Thymus (tissue), 11 donors: ENCODE data around the gene NUDT19. TPM values are rescaled to one million over a fixed set of nuclear protein-coding genes. Genes with fewer than 3 reads are reported as not detected.

Experiments used
- DNase-seq, 9 donors: peaks; one replicate each; pipeline ENCODE4 v3.0.0-alpha.2; 2013; ENCODE audit warnings: low spot score in 9 of 9, low read depth in 6 of 9, missing footprints in 1 of 9
- H3K27ac ChIP-seq, 2 donors: one replicate each; pipeline ENCODE4 v1.5.1; 2013; ENCODE audit warnings: control low read depth in 1 of 2, low read depth in 1 of 2, low read length in 1 of 2, mild to moderate bottlenecking in 1 of 2, moderate library complexity in 1 of 2
- H3K27me3 ChIP-seq, 2 donors: one replicate each; pipeline ENCODE4 v1.5.1; 2013; ENCODE audit warnings: low read length in 1 of 2; ENCODE audit not compliant: control insufficient read depth in 2 of 2, insufficient read depth in 1 of 2
- H3K36me3 ChIP-seq, 2 donors: one replicate each; pipeline ENCODE4 v1.5.1; 2013; ENCODE audit warnings: low read length in 1 of 2, mild to moderate bottlenecking in 1 of 2, moderate library complexity in 1 of 2; ENCODE audit not compliant: control insufficient read depth in 2 of 2, insufficient read depth in 2 of 2
- H3K4me1 ChIP-seq, 2 donors: one replicate each; pipeline ENCODE4 v1.5.1; 2013; ENCODE audit warnings: low read length in 2 of 2; ENCODE audit not compliant: control insufficient read depth in 2 of 2, insufficient read depth in 2 of 2
- H3K4me3 ChIP-seq, 2 donors: one replicate each; pipeline ENCODE4 v1.5.1; 2013; ENCODE audit warnings: low read length in 2 of 2, control low read depth in 1 of 2, mild to moderate bottlenecking in 1 of 2
- H3K9me3 ChIP-seq, 2 donors: one replicate each; pipeline ENCODE4 v1.5.1; 2013; ENCODE audit warnings: low read length in 1 of 2, mild to moderate bottlenecking in 1 of 2; ENCODE audit not compliant: control insufficient read depth in 2 of 2, insufficient read depth in 1 of 2
- WGBS: extraction: QIAGEN DNeasy Blood & Tissue Kit; methylation state at CpG from one replicate; pipeline ENCODE4 v1.1.7; 2013; 5-methylcytosine and 5-hydroxymethylcytosine counted together
- polyA plus RNA-seq: library from polyadenylated mRNA; stranded (reverse); fragments of 200-250 nt; gene quantifications from one replicate; pipeline ENCODE4 v1.2.3, GENCODE V29; 2013
- total RNA-seq: library from RNA; stranded (reverse); fragments of 120-200 nt; gene quantifications from one replicate; pipeline ENCODE4 v1.2.4, GENCODE V29; 2013
- donor health status: healthy.

The NUDT19 gene
- total and polyA plus RNA-seq, 2 donors = 3.7 to 11.1 TPM

- Histone ChIP-seq H3K27me3 (peaks cover 41 to 51% of the 10 kb centered on the region in 2 donors), H3K4me3 (no peak overlapping the region), H3K36me3 (no peaks in the 10 kb centered on the region), H3K4me1 (peaks cover 19 to 30% of the 10 kb centered on the region in 2 donors), H3K27ac (no peak overlapping the region), H3K9me3 (no peaks in the 10 kb centered on the region)
- WGBS = 36% methylated on average over 9 of the region's 9 CpGs
- peak in 2 of 9 donors; percentile 40 to 63 for DNase-seq
Observed at GRCh38 chr19:32677657-32678056, 14.0 kb upstream of the NUDT19 start.

- peaks cover 5 to 6% of the 10 kb centered on the region in 2 donors for H3K4me1 ChIP-seq
- no peaks in the 10 kb centered on the region for H3K36me3 ChIP-seq
- H3K4me3 ChIP-seq = no peak overlapping the region
- WGBS = 96% methylated on average over 2 of the region's 2 CpGs
- no peak overlapping the region for H3K27ac ChIP-seq
- H3K9me3 ChIP-seq = no peaks in the 10 kb centered on the region
- no peak for DNase-seq
- H3K27me3 ChIP-seq = peaks cover 35 to 43% of the 10 kb centered on the region in 2 donors
Observed at GRCh38 chr19:32680986-32681385, 10.6 kb upstream of the NUDT19 start.

- Histone ChIP-seq H3K4me3 (no peak overlapping the region), H3K9me3 (no peaks in the 10 kb centered on the region), H3K4me1 (peaks cover 0 to 2% of the 10 kb centered on the region in 2 donors), H3K36me3 (no peaks in the 10 kb centered on the region), H3K27me3 (peaks cover 22 to 30% of the 10 kb centered on the region in 2 donors), H3K27ac (no peak overlapping the region)
- 96% methylated on average over 4 of the region's 4 CpGs for WGBS
- no peak for DNase-seq
Observed at GRCh38 chr19:32682317-32682716, 9.3 kb upstream of the NUDT19 start.

- peaks cover 0 to 4% of the 10 kb centered on the region in 2 donors for H3K4me1 ChIP-seq
- no peak overlapping the region for H3K27ac ChIP-seq
- WGBS = 96% methylated on average over 6 of the region's 6 CpGs
- H3K9me3 ChIP-seq = no peaks in the 10 kb centered on the region
- no peak overlapping the region for H3K4me3 ChIP-seq
- DNase-seq = no peak
- H3K27me3 ChIP-seq = peaks cover 0 to 2% of the 10 kb centered on the region in 2 donors
- H3K36me3 ChIP-seq = no peaks in the 10 kb centered on the region
Observed at GRCh38 chr19:32686847-32687475, 4.7 kb upstream of the NUDT19 start.

- no peak for DNase-seq
- no peak overlapping the region for H3K27ac ChIP-seq
- no peaks in the 10 kb centered on the region for H3K9me3 ChIP-seq
- no peaks in the 10 kb centered on the region for H3K36me3 ChIP-seq
- peaks cover 4 to 6% of the 10 kb centered on the region in 2 donors for H3K4me1 ChIP-seq
- WGBS = 94% methylated on average over 4 of the region's 4 CpGs
- no peak overlapping the region for H3K4me3 ChIP-seq
- H3K27me3 ChIP-seq = peaks cover 0 to 5% of the 10 kb centered on the region in 2 donors
Observed at GRCh38 chr19:32687681-32688080, 3.9 kb upstream of the NUDT19 start.

GRCh38 chr19:32688311-32688710 is 3.3 kb upstream of the NUDT19 start:
- 98% methylated on average over 1 of the region's 1 CpG for WGBS
- H3K9me3 ChIP-seq = no peaks in the 10 kb centered on the region
- DNase-seq = no peak

GRCh38 chr19:32691952-32692726 is 518 bp downstream of the NUDT19 start:
- H3K36me3 ChIP-seq = peaks cover 0 to 4% of the 10 kb centered on the region in 2 donors
- H3K4me3 ChIP-seq = peak overlapping the region; percentile 53 to 69
- DNase-seq = peak in 3 of 9 donors; percentile 30 to 68 (median 43)
- peaks cover 7 to 10% of the 10 kb centered on the region in 2 donors for H3K4me1 ChIP-seq
- H3K27ac ChIP-seq = peak overlapping the region; percentile 26 to 77
- WGBS = 7% methylated on average over 93 of the region's 93 CpGs
- H3K9me3 ChIP-seq = no peaks in the 10 kb centered on the region
- peaks cover 0 to 7% of the 10 kb centered on the region in 2 donors for H3K27me3 ChIP-seq

More at GRCh38 chr19:32688311-32688710, 3.3 kb upstream of the NUDT19 start:
- Histone ChIP-seq H3K27ac (no peak overlapping the region), H3K4me3 (no peak overlapping the region), H3K36me3 (no peaks in the 10 kb centered on the region), H3K27me3 (peaks cover 0 to 7% of the 10 kb centered on the region in 2 donors), H3K4me1 (peaks cover 7 to 10% of the 10 kb centered on the region in 2 donors)

- peak overlapping the region; percentile 53 to 69 for H3K4me3 ChIP-seq
- no peak for DNase-seq
- H3K4me1 ChIP-seq = peaks cover 7 to 10% of the 10 kb centered on the region in 2 donors
- H3K9me3 ChIP-seq = no peaks in the 10 kb centered on the region
- H3K27ac ChIP-seq = no peak overlapping the region
- H3K27me3 ChIP-seq = peaks cover 0 to 7% of the 10 kb centered on the region in 2 donors
- H3K36me3 ChIP-seq = peaks cover 0 to 4% of the 10 kb centered on the region in 2 donors
- 57% methylated on average over 7 of the region's 7 CpGs for WGBS
Observed at GRCh38 chr19:32692727-32693061, 1.1 kb downstream of the NUDT19 start.
